HG02588 (cell line): ENCODE results near the gene SOX11.

ENCODE experiments used
- ATAC-seq: cut with Tn5 transposase; IDR thresholded peaks from one replicate; pipeline ENCODE4 v1.9.1; 2021; ENCODE audit warnings: mild to moderate bottlenecking, moderate library complexity; ENCODE audit not compliant: unreplicated experiment

The SOX11 gene

GRCh38 chr2:5722236-5722635 is 30.1 kb downstream of the SOX11 start:
- ATAC-seq: no peak

GRCh38 chr2:5723791-5724735 is 31.9 kb downstream of the SOX11 start:
- no peak for ATAC-seq

GRCh38 chr2:5725072-5725471 is 32.9 kb downstream of the SOX11 start:
- ATAC-seq: no peak

- no peak for ATAC-seq
These were observed 33.7 kb downstream of the SOX11 start for GRCh38 chr2:5725794-5726463.

- no peak for ATAC-seq
These were observed 35.1 kb downstream of the SOX11 start for GRCh38 chr2:5727235-5727634.

- no peak for ATAC-seq
These were observed 37.2 kb downstream of the SOX11 start for GRCh38 chr2:5729416-5729815.

- ATAC-seq: no peak
These were observed 38.2 kb downstream of the SOX11 start for GRCh38 chr2:5730386-5730785.

- ATAC-seq: no peak
These were observed 42.8 kb downstream of the SOX11 start for GRCh38 chr2:5734859-5735520.

GRCh38 chr2:5735521-5735861 is 43.3 kb downstream of the SOX11 start:
- ATAC-seq: no peak

GRCh38 chr2:5736050-5736449 is 43.9 kb downstream of the SOX11 start:
- no peak for ATAC-seq

- no peak for ATAC-seq
These were observed 44.7 kb downstream of the SOX11 start for GRCh38 chr2:5736886-5737285.

- no peak for ATAC-seq
These were observed 47.9 kb downstream of the SOX11 start for GRCh38 chr2:5740053-5740452.

- no peak for ATAC-seq
These were observed 48.6 kb downstream of the SOX11 start for GRCh38 chr2:5740817-5741216.

- no peak for ATAC-seq
These were observed 49.1 kb downstream of the SOX11 start for GRCh38 chr2:5741242-5741641.

GRCh38 chr2:5742126-5742525 is 49.9 kb downstream of the SOX11 start:
- ATAC-seq: no peak

GRCh38 chr2:5748391-5748790 is 56.2 kb downstream of the SOX11 start:
- ATAC-seq: no peak

- ATAC-seq: no peak
These were observed 56.8 kb downstream of the SOX11 start for GRCh38 chr2:5748946-5749345.

- no peak for ATAC-seq
These were observed 57.2 kb downstream of the SOX11 start for GRCh38 chr2:5749347-5749746.
